Mesendoderm (in vitro differentiated cells): ENCODE results near the gene NOVA1.

Experiments
- DNase-seq: peaks from one replicate; pipeline ENCODE4 v3.0.0; 2013
- H2AK5ac ChIP-seq: 2 replicates; pipeline ENCODE4 v1.6.1; 2013; ENCODE audit warnings: low read length, inconsistent platforms
- H2BK120ac ChIP-seq: 2 replicates; pipeline ENCODE4 v1.6.1; 2013; ENCODE audit warnings: low read depth, mild to moderate bottlenecking, low read length, moderate library complexity, mixed read lengths
- H2BK15ac ChIP-seq: replicated peaks from 2 replicates; pipeline ENCODE4 v1.6.1; 2013; ENCODE audit warnings: low read depth, mild to moderate bottlenecking, moderate library complexity
- H2BK5ac ChIP-seq: 2 replicates; pipeline ENCODE4 v1.6.1; 2013; ENCODE audit warnings: low read length, inconsistent platforms
- H3K18ac ChIP-seq: 2 replicates; pipeline ENCODE4 v1.6.1; 2013; ENCODE audit warnings: mild to moderate bottlenecking, low read length, mixed read lengths
- H3K23ac ChIP-seq: one replicate; pipeline ENCODE4 v1.6.1; 2013; ENCODE audit warnings: low read length
- H3K27ac ChIP-seq: 2 replicates; pipeline ENCODE4 v1.5.1; 2013; ENCODE audit warnings: low read depth, mild to moderate bottlenecking, inconsistent platforms, low read length, moderate library complexity
- H3K27me3 ChIP-seq: 2 replicates; pipeline ENCODE4 v1.6.1; 2013; ENCODE audit warnings: low read length, control low read depth, mild to moderate bottlenecking, inconsistent platforms; ENCODE audit not compliant: insufficient read depth, poor library complexity
- H3K36me3 ChIP-seq: 2 replicates; pipeline ENCODE4 v1.6.1; 2013; ENCODE audit warnings: low read length, inconsistent platforms; ENCODE audit not compliant: control insufficient read depth, insufficient read depth
- H3K4ac ChIP-seq: one replicate; pipeline ENCODE4 v1.6.1; 2013; ENCODE audit warnings: low read depth, mild to moderate bottlenecking, low read length, moderate library complexity
- H3K4me1 ChIP-seq: 2 replicates; pipeline ENCODE4 v1.6.1; 2013; ENCODE audit warnings: low read depth, low read length, inconsistent platforms; ENCODE audit not compliant: control insufficient read depth
- H3K4me2 ChIP-seq: 2 replicates; pipeline ENCODE4 v1.6.1; 2013; ENCODE audit warnings: low read length
- H3K4me3 ChIP-seq: 2 replicates; pipeline ENCODE4 v1.5.1; 2013; ENCODE audit warnings: mild to moderate bottlenecking, low read length
- H3K56ac ChIP-seq: one replicate; pipeline ENCODE4 v1.6.1; 2013; ENCODE audit warnings: low read length
- H3K79me1 ChIP-seq: 2 replicates; pipeline ENCODE4 v1.6.1; 2013; ENCODE audit warnings: low read length, inconsistent platforms
- H3K79me2 ChIP-seq: 2 replicates; pipeline ENCODE4 v1.6.1; 2013; ENCODE audit warnings: mild to moderate bottlenecking, low read length; ENCODE audit not compliant: control insufficient read depth, insufficient read depth
- H3K9ac ChIP-seq: 2 replicates; pipeline ENCODE4 v1.6.1; 2013; ENCODE audit warnings: low read length, inconsistent platforms
- H4K5ac ChIP-seq: one replicate; pipeline ENCODE4 v1.6.1; 2013; ENCODE audit warnings: low read length
- H4K8ac ChIP-seq: one replicate; pipeline ENCODE4 v1.6.1; 2013; ENCODE audit warnings: low read depth, mild to moderate bottlenecking, control low read depth, low read length, moderate library complexity
- WGBS: extraction: QIAGEN DNeasy Blood & Tissue Kit; methylation state at CpG from one replicate; pipeline ENCODE4 v1.1.7; 2013; ENCODE audit warnings: low lambda C conversion rate, missing lambda C conversion rate; ENCODE audit not compliant: insufficient coverage; ENCODE audit errors: extremely low coverage; 5-methylcytosine and 5-hydroxymethylcytosine counted together

The NOVA1 gene

DNA sequence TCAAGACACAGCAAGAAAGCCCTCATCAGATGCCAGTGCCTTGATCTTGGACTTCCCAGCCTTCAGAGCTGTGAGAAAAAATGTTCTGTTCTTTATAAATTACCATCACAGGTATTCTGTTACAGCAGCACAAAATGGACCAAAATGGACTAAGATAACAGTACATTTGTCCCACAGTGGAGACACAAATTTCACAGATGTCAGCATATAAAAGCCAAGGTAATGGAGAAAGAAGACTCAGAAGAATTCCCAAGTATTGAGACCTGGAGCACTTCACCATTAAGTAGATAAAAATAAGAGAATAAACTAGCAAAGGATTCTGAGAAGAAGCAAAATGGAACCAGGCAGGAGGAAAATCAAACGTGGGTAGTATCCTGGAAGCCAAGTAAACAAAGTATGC lies 131.0 kb downstream of the NOVA1 start:
- H3K18ac ChIP-seq: no peak overlapping the region
- no peak overlapping the region for H2BK120ac ChIP-seq
- H2BK15ac ChIP-seq: no peak overlapping the region
- H3K9ac ChIP-seq: no peak overlapping the region
- no peak for DNase-seq
- H3K4me3 ChIP-seq: no peak overlapping the region
- H3K79me2 ChIP-seq: no peaks in the 10 kb centered on the region
- no peak overlapping the region for H4K8ac ChIP-seq
- H2AK5ac ChIP-seq: no peak overlapping the region
- H3K27me3 ChIP-seq: no peaks in the 10 kb centered on the region
- H2BK5ac ChIP-seq: no peak overlapping the region
- no peak overlapping the region for H4K5ac ChIP-seq
- H3K56ac ChIP-seq: no peak overlapping the region
- no peak overlapping the region for H3K23ac ChIP-seq
- H3K4me1 ChIP-seq: no peaks in the 10 kb centered on the region
- H3K27ac ChIP-seq: no peak overlapping the region
- H3K4me2 ChIP-seq: no peak overlapping the region
- no peaks in the 10 kb centered on the region for H3K79me1 ChIP-seq
- H3K4ac ChIP-seq: no peak overlapping the region
- no CpG with 5 or more reads among the region's 1 CpG for WGBS
- no peaks in the 10 kb centered on the region for H3K36me3 ChIP-seq

DNA sequence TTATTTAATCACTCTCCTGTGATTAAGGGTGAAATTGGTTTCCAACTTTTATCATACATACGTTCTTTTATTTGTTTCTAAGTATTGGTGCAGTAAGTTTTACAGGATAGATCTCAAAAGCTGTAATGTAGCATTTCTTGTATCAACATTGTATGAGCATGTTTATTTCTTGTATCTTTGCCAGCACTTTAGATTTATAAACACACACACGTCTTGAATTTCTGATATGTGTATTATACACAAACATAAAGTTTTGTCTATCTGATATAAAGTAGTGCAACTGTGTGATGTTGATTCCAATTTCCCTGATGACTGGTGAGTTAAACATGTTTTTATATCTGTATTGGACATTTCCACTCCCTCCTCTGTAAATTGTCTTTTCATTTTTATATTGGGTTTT lies 134.7 kb downstream of the NOVA1 start:
- no peak overlapping the region for H3K27ac ChIP-seq
- H3K36me3 ChIP-seq: no peaks in the 10 kb centered on the region
- no peak overlapping the region for H4K5ac ChIP-seq
- WGBS: no CpG with 5 or more reads among the region's 2 CpGs
- no peaks in the 10 kb centered on the region for H3K79me2 ChIP-seq
- H3K23ac ChIP-seq: no peak overlapping the region
- no peak overlapping the region for H2BK120ac ChIP-seq
- H3K4me3 ChIP-seq: no peak overlapping the region
- no peak overlapping the region for H2AK5ac ChIP-seq
- no peak overlapping the region for H3K18ac ChIP-seq
- no peak for DNase-seq
- H2BK5ac ChIP-seq: no peak overlapping the region
- H3K4ac ChIP-seq: no peak overlapping the region
- no peak overlapping the region for H3K9ac ChIP-seq
- no peaks in the 10 kb centered on the region for H3K4me1 ChIP-seq
- no peaks in the 10 kb centered on the region for H3K79me1 ChIP-seq
- no peak overlapping the region for H3K4me2 ChIP-seq
- no peak overlapping the region for H2BK15ac ChIP-seq
- H3K27me3 ChIP-seq: no peaks in the 10 kb centered on the region
- no peak overlapping the region for H4K8ac ChIP-seq
- H3K56ac ChIP-seq: no peak overlapping the region

DNA sequence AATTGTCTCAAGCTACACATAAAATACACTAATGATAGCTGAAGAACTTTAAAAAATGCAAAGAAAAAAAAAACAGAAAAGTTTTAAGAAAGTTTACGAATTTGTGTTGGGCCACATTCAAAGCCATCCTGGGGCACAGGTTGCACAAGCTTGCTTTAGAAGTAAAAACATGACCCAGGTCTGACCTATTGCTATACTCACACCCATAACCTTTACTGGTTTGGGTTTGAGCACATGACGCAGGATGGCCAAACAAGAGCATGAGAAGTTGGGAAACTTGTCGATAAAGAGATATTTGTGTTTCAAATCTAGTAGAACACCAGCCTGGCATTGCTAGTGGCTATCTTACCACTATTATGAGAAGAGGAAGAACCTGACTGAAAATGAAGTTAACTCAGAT lies 143.7 kb downstream of the NOVA1 start:
- no CpG with 5 or more reads among the region's 3 CpGs for WGBS

DNA sequence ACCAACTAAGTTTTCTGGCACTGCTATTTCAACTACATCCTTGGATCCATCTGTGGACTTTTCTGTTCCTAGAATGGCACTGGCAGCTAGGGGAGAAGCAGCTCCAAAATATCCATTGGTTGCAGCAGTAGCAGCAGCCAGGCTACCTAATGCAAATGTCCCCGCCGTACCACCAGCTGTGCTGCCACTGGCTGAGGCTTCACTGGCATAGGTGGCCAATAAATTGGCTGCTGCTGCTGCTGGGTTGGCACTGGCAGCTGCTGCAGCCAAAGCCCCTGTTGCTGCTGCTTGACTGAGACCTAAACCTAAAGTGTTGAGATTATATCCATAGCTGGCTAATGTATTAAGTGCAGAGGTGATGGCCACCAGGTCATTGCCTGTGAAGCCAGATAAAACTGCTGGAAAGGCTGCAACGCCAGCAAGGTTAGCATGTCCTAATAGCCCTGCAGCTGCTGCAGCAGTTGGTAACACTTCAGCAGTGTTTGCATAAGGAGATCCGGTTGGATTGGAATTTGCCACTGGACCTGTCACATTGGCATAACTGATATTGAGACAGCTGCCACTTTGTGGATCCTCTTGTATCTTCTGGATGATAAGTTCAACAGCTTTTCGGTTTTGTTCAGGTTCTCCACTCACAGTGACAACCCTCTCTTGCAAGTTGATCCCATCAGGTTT lies 149.5 kb downstream of the NOVA1 start:
- no peaks in the 10 kb centered on the region for H3K79me1 ChIP-seq
- H3K4ac ChIP-seq: no peak overlapping the region
- no peak overlapping the region for H4K8ac ChIP-seq
- no peaks in the 10 kb centered on the region for H3K4me1 ChIP-seq
- no peaks in the 10 kb centered on the region for H3K79me2 ChIP-seq
- no peak overlapping the region for H3K4me3 ChIP-seq
- H3K56ac ChIP-seq: no peak overlapping the region
- no peaks in the 10 kb centered on the region for H3K36me3 ChIP-seq
- no peak overlapping the region for H3K23ac ChIP-seq
- no peak overlapping the region for H3K4me2 ChIP-seq
- no peak overlapping the region for H2AK5ac ChIP-seq
- H2BK15ac ChIP-seq: no peak overlapping the region
- DNase-seq: peak; percentile 2
- no peak overlapping the region for H3K9ac ChIP-seq
- H2BK120ac ChIP-seq: no peak overlapping the region
- no CpG with 5 or more reads among the region's 5 CpGs for WGBS
- no peaks in the 10 kb centered on the region for H3K27me3 ChIP-seq
- no peak overlapping the region for H3K27ac ChIP-seq
- no peak overlapping the region for H2BK5ac ChIP-seq
- H3K18ac ChIP-seq: no peak overlapping the region
- H4K5ac ChIP-seq: no peak overlapping the region

More for the DNA sequence above, 143.7 kb downstream of the NOVA1 start:
- Histone ChIP-seq H3K9ac (no peak overlapping the region), H2AK5ac (no peak overlapping the region), H3K79me1 (no peaks in the 10 kb centered on the region), H2BK5ac (no peak overlapping the region), H4K5ac (no peak overlapping the region), H3K36me3 (no peaks in the 10 kb centered on the region), H3K27me3 (no peaks in the 10 kb centered on the region), H3K4me1 (no peaks in the 10 kb centered on the region), H3K4ac (no peak overlapping the region), H3K4me3 (no peak overlapping the region), H3K23ac (no peak overlapping the region), H2BK15ac (no peak overlapping the region), H3K56ac (no peak overlapping the region), H3K79me2 (no peaks in the 10 kb centered on the region), H2BK120ac (no peak overlapping the region), H3K4me2 (no peak overlapping the region), H4K8ac (no peak overlapping the region), H3K27ac (no peak overlapping the region), H3K18ac (no peak overlapping the region)
- no peak for DNase-seq

DNA sequence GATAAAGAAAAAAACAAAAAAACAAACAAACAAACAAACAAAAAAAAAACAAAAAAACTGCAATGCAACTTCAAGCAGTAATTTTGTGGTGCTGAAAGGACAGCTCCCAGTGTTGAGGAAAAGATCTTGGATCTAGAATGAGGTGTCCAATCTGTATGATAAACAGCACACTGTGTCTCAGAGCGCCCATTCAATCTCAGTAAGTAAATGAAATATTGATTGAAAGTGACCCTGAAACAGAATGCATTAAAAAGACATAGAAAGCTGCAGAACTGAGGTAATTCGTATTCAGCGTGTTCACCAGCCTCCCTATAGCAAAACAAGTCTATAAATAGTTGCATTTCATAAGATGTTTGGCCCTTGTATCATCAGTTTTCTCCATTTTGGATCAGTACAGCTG lies 153.0 kb downstream of the NOVA1 start:
- Histone ChIP-seq H2AK5ac (no peak overlapping the region), H2BK120ac (no peak overlapping the region), H4K8ac (no peak overlapping the region), H2BK5ac (no peak overlapping the region), H3K4me1 (no peaks in the 10 kb centered on the region), H3K18ac (no peak overlapping the region), H3K9ac (no peak overlapping the region), H2BK15ac (no peak overlapping the region), H3K23ac (no peak overlapping the region), H4K5ac (no peak overlapping the region), H3K4ac (no peak overlapping the region), H3K56ac (no peak overlapping the region), H3K4me3 (no peak overlapping the region), H3K4me2 (no peak overlapping the region), H3K79me1 (no peaks in the 10 kb centered on the region), H3K27ac (no peak overlapping the region), H3K27me3 (no peaks in the 10 kb centered on the region), H3K36me3 (no peaks in the 10 kb centered on the region), H3K79me2 (no peaks in the 10 kb centered on the region)
- WGBS: no CpG with 5 or more reads among the region's 3 CpGs
- DNase-seq: peak; percentile 48

GRCh38 chr14:26443654-26444053 lies 154.2 kb downstream of the NOVA1 start:
- no peaks in the 10 kb centered on the region for H3K4me1 ChIP-seq
- no peak overlapping the region for H4K8ac ChIP-seq
- H3K23ac ChIP-seq: no peak overlapping the region
- no peak overlapping the region for H3K18ac ChIP-seq
- H2BK15ac ChIP-seq: no peak overlapping the region
- DNase-seq: no peak
- no CpG with 5 or more reads among the region's 2 CpGs for WGBS
- H2AK5ac ChIP-seq: no peak overlapping the region
- H3K79me1 ChIP-seq: no peaks in the 10 kb centered on the region
- H3K79me2 ChIP-seq: no peaks in the 10 kb centered on the region
- no peaks in the 10 kb centered on the region for H3K36me3 ChIP-seq
- no peak overlapping the region for H3K27ac ChIP-seq
- H3K4me2 ChIP-seq: no peak overlapping the region
- H3K27me3 ChIP-seq: no peaks in the 10 kb centered on the region
- no peak overlapping the region for H3K56ac ChIP-seq
- no peak overlapping the region for H3K9ac ChIP-seq
- H2BK120ac ChIP-seq: no peak overlapping the region
- no peak overlapping the region for H4K5ac ChIP-seq
- no peak overlapping the region for H3K4ac ChIP-seq
- H2BK5ac ChIP-seq: no peak overlapping the region
- H3K4me3 ChIP-seq: no peak overlapping the region
